ENCODE results near the gene JAZF1. TPM values are rescaled to one million over a fixed set of nuclear protein-coding genes. Genes with fewer than 3 reads are reported as not detected.

Gene JAZF1
- total RNA-seq, 1 experiment from 2014 or later, result 9.1 TPM

DNA sequence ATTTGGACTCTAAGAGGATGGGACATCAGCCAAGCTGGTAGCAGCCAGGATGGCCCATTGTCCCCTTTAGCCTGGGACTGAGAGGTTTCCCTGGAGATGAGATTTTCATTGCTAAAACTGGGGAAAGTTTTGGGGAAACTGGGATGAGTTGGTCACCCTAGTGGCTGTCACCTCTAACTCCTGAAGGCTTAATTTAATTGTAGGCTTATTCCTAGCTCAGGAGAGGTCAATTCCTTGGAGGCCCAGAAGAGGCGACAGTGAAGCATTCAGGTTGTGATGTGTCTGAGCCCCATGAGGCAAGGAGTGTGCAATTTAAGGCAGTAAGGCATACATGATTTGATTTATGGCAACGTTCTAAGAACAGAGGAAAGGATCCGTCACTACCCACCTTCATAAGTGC, 24.9 kb upstream of the JAZF1 start:
- H3K23ac ChIP-seq (ENCODE audit: insufficient read length, low read depth, low read length), result no peak overlapping the region
- Mint-ChIP-seq H3K9me3 (no peaks in the 10 kb centered on the region), H3K4me1 (no peaks in the 10 kb centered on the region), H3K4me3 (no peak overlapping the region), H3K27ac (no peak overlapping the region), H3K36me3 (ENCODE audit: insufficient read depth in 1 of 3, low read depth in 3 of 3) (no peaks in the 10 kb centered on the region; a peak in 1 of 7 replicates), H3K27me3 (ENCODE audit: low read depth) (no peaks in the 10 kb centered on the region; the same call in 1 of the 2 replicates)
- H3K4me2 ChIP-seq (ENCODE audit: insufficient read depth, insufficient read length, low read length), result no peak overlapping the region
- H3K14ac ChIP-seq (ENCODE audit: insufficient read depth, low read length), result no peak overlapping the region
- TF ChIP-seq, protein P1, sequence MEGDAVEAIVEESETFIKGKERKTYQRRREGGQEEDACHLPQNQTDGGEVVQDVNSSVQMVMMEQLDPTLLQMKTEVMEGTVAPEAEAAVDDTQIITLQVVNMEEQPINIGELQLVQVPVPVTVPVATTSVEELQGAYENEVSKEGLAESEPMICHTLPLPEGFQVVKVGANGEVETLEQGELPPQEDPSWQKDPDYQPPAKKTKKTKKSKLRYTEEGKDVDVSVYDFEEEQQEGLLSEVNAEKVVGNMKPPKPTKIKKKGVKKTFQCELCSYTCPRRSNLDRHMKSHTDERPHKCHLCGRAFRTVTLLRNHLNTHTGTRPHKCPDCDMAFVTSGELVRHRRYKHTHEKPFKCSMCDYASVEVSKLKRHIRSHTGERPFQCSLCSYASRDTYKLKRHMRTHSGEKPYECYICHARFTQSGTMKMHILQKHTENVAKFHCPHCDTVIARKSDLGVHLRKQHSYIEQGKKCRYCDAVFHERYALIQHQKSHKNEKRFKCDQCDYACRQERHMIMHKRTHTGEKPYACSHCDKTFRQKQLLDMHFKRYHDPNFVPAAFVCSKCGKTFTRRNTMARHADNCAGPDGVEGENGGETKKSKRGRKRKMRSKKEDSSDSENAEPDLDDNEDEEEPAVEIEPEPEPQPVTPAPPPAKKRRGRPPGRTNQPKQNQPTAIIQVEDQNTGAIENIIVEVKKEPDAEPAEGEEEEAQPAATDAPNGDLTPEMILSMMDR (conservative IDR thresholded peaks at IDR 0.05), result peak; percentile 45; the same call in 2 of the 3 replicates
- H2BK15ac ChIP-seq (ENCODE audit: low read depth, low read length), result no peak overlapping the region
- DNase-seq, result no peak
- no peaks in the 10 kb centered on the region for H3K27me3 ChIP-seq (ENCODE audit: insufficient read depth, low read length)
- H2BK20ac ChIP-seq (ENCODE audit: low read depth, low read length, poor library complexity, severe bottlenecking), result no peak overlapping the region
- no peak overlapping the region for H3K9ac ChIP-seq (ENCODE audit: extremely low read depth, insufficient read length, low read length)
- H4K91ac ChIP-seq (ENCODE audit: insufficient read length, low read depth, low read length), result no peak overlapping the region
- H2BK120ac ChIP-seq (ENCODE audit: low read depth, low read length, poor library complexity, severe bottlenecking), result no peak overlapping the region
- no peak overlapping the region for H2AK5ac ChIP-seq (ENCODE audit: insufficient read length, low read length)
- no CpG with 5 or more reads among the region's 3 CpGs for WGBS (ENCODE audit: extremely low coverage, insufficient read length, low lambda C conversion rate)
- H4K5ac ChIP-seq (ENCODE audit: insufficient read length, low read depth, low read length), result no peak overlapping the region
- H2AFZ ChIP-seq (ENCODE audit: low read length), result no peak overlapping the region
- no peak overlapping the region for H2BK5ac ChIP-seq (ENCODE audit: insufficient read length, low read length)
- H3K23me2 ChIP-seq (ENCODE audit: insufficient read length, low read depth, low read length, poor library complexity, severe bottlenecking), result no peaks in the 10 kb centered on the region
- no peak overlapping the region for H3T11ph ChIP-seq (ENCODE audit: low read length)
- no peak overlapping the region for H3K27ac ChIP-seq (ENCODE audit: insufficient read length, low read depth, low read length)
- no peaks in the 10 kb centered on the region for H3K4me1 ChIP-seq (ENCODE audit: insufficient read depth, low read length)
- H4K8ac ChIP-seq (replicated peaks; ENCODE audit: insufficient read length, low read depth, low read length), result no peak overlapping the region
- no peaks in the 10 kb centered on the region for H3K9me3 ChIP-seq (ENCODE audit: control insufficient read depth, low read depth, low read length)
- no peak overlapping the region for H3K18ac ChIP-seq (ENCODE audit: insufficient read length, low read depth, low read length)
- H3K56ac ChIP-seq (ENCODE audit: insufficient read length, low read depth, low read length), result no peak overlapping the region
- no peaks in the 10 kb centered on the region for H3K79me2 ChIP-seq (ENCODE audit: insufficient read depth, low read length)
- no peak overlapping the region for H2BK12ac ChIP-seq (ENCODE audit: insufficient read length, low read depth, low read length)
- H4K20me1 ChIP-seq (ENCODE audit: control insufficient read depth, insufficient read depth, insufficient read length), result no peaks in the 10 kb centered on the region
- no peak overlapping the region for H3K4ac ChIP-seq (ENCODE audit: low read depth, low read length)
- no peaks in the 10 kb centered on the region for H3K79me1 ChIP-seq (ENCODE audit: insufficient read depth, low read depth, low read length, poor library complexity, severe bottlenecking)
